Activated naive CD4-positive, alpha-beta T cell treated with Interleukin-2 at 50 U/mL for 16 hours (primary cell): Measurements from ENCODE around the gene SPATS1.
A peak's percentile ranks its signal among the peaks of the same experiment; 100 is the strongest.
"Not testable (repeated sequence)": the region's sequence is repeated elsewhere in the genome, so short reads cannot be mapped to it uniquely, and the experiment has no call there.

ENCODE experiments used
- DNase-seq: peaks from one replicate; pipeline ENCODE4 v3.0.0-alpha.2; 2020

SPATS1 gene

GRCh38 chr6:44311767-44312166, 30.7 kb upstream of the SPATS1 start:
- DNase-seq: no peak

- DNase-seq: peak; percentile 95
Measured at GRCh38 chr6:44312901-44313788, 29.3 kb upstream of the SPATS1 start, which contains the start of gene AARS2. Gene AARS2, minus strand, starts transcription at chr6:44313347. Its CDS starts 24 bp downstream, at chr6:44313323.

GRCh38 chr6:44314657-44315056, 27.8 kb upstream of the SPATS1 start:
- not testable (repeated sequence) for DNase-seq

GRCh38 chr6:44315516-44315915, 26.9 kb upstream of the SPATS1 start:
- no peak for DNase-seq

GRCh38 chr6:44315951-44316350, 26.5 kb upstream of the SPATS1 start:
- DNase-seq: no peak

- no peak for DNase-seq
Measured at GRCh38 chr6:44316481-44316880, 26.0 kb upstream of the SPATS1 start.

- not testable (repeated sequence) for DNase-seq
Measured at GRCh38 chr6:44317136-44317631, 25.3 kb upstream of the SPATS1 start.

GRCh38 chr6:44321210-44321609, 21.2 kb upstream of the SPATS1 start:
- DNase-seq: no peak

GRCh38 chr6:44327096-44327495, 15.4 kb upstream of the SPATS1 start:
- DNase-seq: no peak

GRCh38 chr6:44327760-44328159, 14.7 kb upstream of the SPATS1 start:
- no peak for DNase-seq

GRCh38 chr6:44328203-44328602, 14.2 kb upstream of the SPATS1 start:
- not testable (repeated sequence) for DNase-seq

- no peak for DNase-seq
Measured at GRCh38 chr6:44329858-44330257, 12.6 kb upstream of the SPATS1 start.

- no peak for DNase-seq
Measured at GRCh38 chr6:44332585-44332984, 9.9 kb upstream of the SPATS1 start.

GRCh38 chr6:44333273-44333919, 9.1 kb upstream of the SPATS1 start:
- DNase-seq: no peak

- no peak for DNase-seq
Measured at GRCh38 chr6:44333942-44334341, 8.5 kb upstream of the SPATS1 start.

GRCh38 chr6:44335631-44336030, 6.8 kb upstream of the SPATS1 start:
- DNase-seq: no peak

- DNase-seq: peak; percentile 69
Measured at GRCh38 chr6:44338228-44339122, 4.0 kb upstream of the SPATS1 start.

- DNase-seq: no peak
Measured at GRCh38 chr6:44339301-44339700, 3.1 kb upstream of the SPATS1 start.

- no peak for DNase-seq
Measured at GRCh38 chr6:44339763-44340625, 2.5 kb upstream of the SPATS1 start.

- DNase-seq: no peak
Measured at GRCh38 chr6:44341095-44341890, 1.2 kb upstream of the SPATS1 start.

GRCh38 chr6:44342052-44342451, 398 bp upstream of the SPATS1 start:
- DNase-seq: no peak
